K562 (cell line): ENCODE measurements around the gene JAKMIP1. TPM values are rescaled to one million over a fixed set of nuclear protein-coding genes. Genes with fewer than 3 reads are reported as not detected.

Source experiments
- ATAC-seq: fragments of 200-7000 bp; cut with Tn5 transposase; 3 replicates; pipeline ENCODE4 v1.9.1; 2020; ENCODE audit warnings: moderate library complexity
- BruUV-seq: library from RNA; stranded (reverse); fragments of 400-500 nt; replicated peaks from 2 replicates; lab custom pipeline; 2021; lab: Mats Ljungman, UMichigan
- CTCF ChIA-PET: fragments of 300-600 bp; formaldehyde crosslinking; extraction: SDS; loops from one replicate; lab custom pipeline; 2021; ENCODE audit warnings: low intra/inter-chr PET ratio; lab: Yijun Ruan, JAX
- POLR2A ChIA-PET: fragments of 300-600, 350-650 bp; sonication (Branson Sonifier 250); formaldehyde crosslinking; extraction: SDS; loops from one replicate; lab custom pipeline; 2021; ENCODE audit warnings: antibody characterized with exemption, inconsistent platforms; lab: Yijun Ruan, JAX
- DNase-seq, 4 experiments: peaks; one replicate each; pipeline versions ENCODE4 v3.0.0 to v3.0.0-alpha.2; 2011 to 2018; ENCODE audit warnings: low spot score in 3 of 4, mixed read lengths in 3 of 4; ENCODE audit errors: extremely low read depth in 1 of 4
- FAIRE-seq: peaks from 2 replicates; lab custom pipeline; 2011; peaks lifted over from hg19 to GRCh38; lab: Jason Lieb, UNC
- H2AFZ ChIP-seq: 2 replicates; pipeline ENCODE4 v1.6.0; 2011; ENCODE audit warnings: low read depth, low read length, control low read depth, inconsistent platforms
- H3K27ac ChIP-seq: fragments of 200-600 bp; 3 replicates; pipeline ENCODE4 v1.8.0; 2011; ENCODE audit warnings: low read depth, mild to moderate bottlenecking, control low read depth, inconsistent platforms, low read length, moderate library complexity, mixed read lengths; ENCODE audit errors: extremely low read depth
- H3K27me3 ChIP-seq, 2 experiments: fragments of 300-600 bp in 1 of 2; 2 replicates in 1 of 2; 3 replicates in 1 of 2; pipeline versions ENCODE4 v1.6.0 to v1.8.0; 2011; ENCODE audit warnings: inconsistent platforms in 2 of 2, low read length in 2 of 2, mild to moderate bottlenecking in 1 of 2, mixed read lengths in 1 of 2, moderate library complexity in 1 of 2; ENCODE audit not compliant: control insufficient read depth in 2 of 2, insufficient read depth in 2 of 2
- H3K36me3 ChIP-seq: fragments of 300-600 bp; 3 replicates; pipeline ENCODE4 v1.8.0; 2011; ENCODE audit warnings: mild to moderate bottlenecking, low read length, inconsistent platforms; ENCODE audit not compliant: control insufficient read depth, insufficient read depth
- H3K4me1 ChIP-seq, 2 experiments: fragments of 200-600 bp in 1 of 2; replicated peaks in 1 of 2; 2 replicates in 1 of 2; 3 replicates in 1 of 2; pipeline versions ENCODE4 v1.5.1 to v1.8.0; 2011; ENCODE audit warnings: inconsistent platforms in 2 of 2, low read length in 2 of 2, mild to moderate bottlenecking in 1 of 2, mixed read lengths in 1 of 2, moderate library complexity in 1 of 2; ENCODE audit not compliant: control insufficient read depth in 2 of 2, insufficient read depth in 2 of 2
- H3K4me2 ChIP-seq: 2 replicates; pipeline ENCODE4 v1.6.1; 2011; ENCODE audit warnings: low read length, control low read depth, inconsistent platforms, mixed read lengths; ENCODE audit not compliant: insufficient read depth
- H3K4me3 ChIP-seq: fragments of 200-600 bp; sonication (generic), shearing (Covaris generic); 2 replicates; pipeline ENCODE4 v1.5.1; 2016; ENCODE audit warnings: control low read depth, inconsistent platforms
- H3K79me2 ChIP-seq: fragments of 200-600 bp; 3 replicates; pipeline ENCODE4 v1.8.0; 2011; ENCODE audit warnings: low read length, inconsistent platforms; ENCODE audit not compliant: control insufficient read depth, insufficient read depth
- H3K9ac ChIP-seq, 2 experiments: 2 replicates each; pipeline versions ENCODE4 v1.6.0 to v1.6.1; 2011; ENCODE audit warnings: low read depth in 2 of 2, low read length in 2 of 2, control low read depth in 1 of 2, inconsistent platforms in 1 of 2, mild to moderate bottlenecking in 1 of 2, mixed read lengths in 1 of 2; ENCODE audit not compliant: insufficient read depth in 1 of 2
- H3K9me1 ChIP-seq: one replicate; pipeline ENCODE4 v1.6.0; 2011; ENCODE audit warnings: inconsistent platforms, mild to moderate bottlenecking, low read length, moderate library complexity; ENCODE audit not compliant: control insufficient read depth, insufficient read depth
- H3K9me3 ChIP-seq: replicated peaks from 2 replicates; pipeline ENCODE4 v1.5.1; 2011; ENCODE audit warnings: low read depth, low read length, inconsistent platforms; ENCODE audit not compliant: control insufficient read depth, insufficient read depth
- H4K20me1 ChIP-seq: replicated peaks from 2 replicates; pipeline ENCODE4 v1.6.1; 2011; ENCODE audit warnings: low read length, inconsistent platforms, mixed read lengths; ENCODE audit not compliant: control insufficient read depth, insufficient read depth
- FOXK2 ChIP-seq, 2 experiments: fragments of 450-650 bp; IDR thresholded peaks in 1 of 2; conservative IDR thresholded peaks in 1 of 2; 2 replicates each; pipeline ENCODE4 v1.6.1; 2016; ENCODE audit warnings: low read depth in 2 of 2, mild to moderate bottlenecking in 1 of 2
- GABPB1 ChIP-seq: sonication (generic); formaldehyde crosslinking; IDR thresholded peaks from 2 replicates; pipeline ENCODE4 v1.8.0; 2022; ENCODE audit warnings: mild to moderate bottlenecking, missing genetic modification reagents
- PRMT5 ChIP-seq: sonication (generic); formaldehyde crosslinking; IDR thresholded peaks from 2 replicates; pipeline ENCODE4 v1.5.0; 2020; ENCODE audit warnings: missing genetic modification reagents
- WHSC1 ChIP-seq: IDR thresholded peaks from one replicate; pipeline ENCODE4 v1.6.1; 2012; ENCODE audit warnings: low read length, control low read depth, inconsistent platforms
- ZNF347 ChIP-seq: fragments of 450-650 bp; formaldehyde crosslinking; IDR thresholded peaks from 2 replicates; pipeline ENCODE4 v1.4.0; 2020; ENCODE audit warnings: low read depth, mild to moderate bottlenecking, moderate library complexity
- ZNF354B ChIP-seq: fragments of 250-450 bp; sonication (Bioruptor Pico); IDR thresholded peaks from 2 replicates; pipeline ENCODE4 v1.4.0; 2020
- WGBS: fragments of 100-300 bp; shearing (Covaris generic); methylation state at CpG from one replicate; pipeline ENCODE4 v1.1.6; 2016; ENCODE audit warnings: low coverage, mixed read lengths; ENCODE audit not compliant: insufficient coverage; ENCODE audit errors: missing lambda C conversion rate; 5-methylcytosine and 5-hydroxymethylcytosine counted together
- in situ Hi-C: fragments of 300-500 bp; cut with MboI; formaldehyde crosslinking; loops from 4 replicates; pipeline ENCODE4 v1.15.0; 2018; ENCODE audit warnings: inconsistent platforms, mixed read lengths
- intact Hi-C: fragments of 100-400 bp; cut with micrococcal nuclease; formaldehyde crosslinking; loops from 2 replicates; pipeline ENCODE4 v1.14.2; 2022
- polyA plus RNA-seq, 8 experiments: library from polyadenylated mRNA; depleted of rRNA in 4 of 8; stranded (reverse) in 5 of 8; unstranded in 3 of 8; fragments of >200 nt; fragmentation: Nextera tagmentation in 2 of 8; fragmentation: Illumina TruSeq in 1 of 8; extraction: Ambion mirVana in 2 of 8; extraction: Trizol in 1 of 8; gene quantifications; 2 replicates each; pipeline versions ENCODE4 v1.2.1 to v1.2.3, GENCODE V29; 2011 to 2014; ENCODE audit warnings: inconsistent platforms in 1 of 8, missing spikeins in 1 of 8
- total RNA-seq, 7 experiments: library from RNA; depleted of rRNA in 6 of 7; stranded (reverse); fragments of >200 nt in 6 of 7; fragmentation: Illumina TruSeq in 2 of 7; extraction: Trizol in 2 of 7; gene quantifications; 2 replicates each; pipeline versions ENCODE4 v1.2.1 to v1.2.3, GENCODE V29; 2011 to 2021; ENCODE audit warnings: low replicate concordance in 1 of 7
- TF ChIP-seq, protein P1 (sequence below): sonication (generic); formaldehyde crosslinking; IDR thresholded peaks from 2 replicates; pipeline ENCODE4 v1.5.0; 2020; ENCODE audit warnings: missing genetic modification reagents
- TF ChIP-seq, protein P2 (sequence below): fragments of 250-450 bp; sonication (Bioruptor Pico); IDR thresholded peaks from 2 replicates; pipeline ENCODE4 v1.5.1; 2021; ENCODE audit warnings: mild to moderate bottlenecking
- TF ChIP-seq, protein P3 (sequence below), 2 experiments: fragments of 450-650 bp in 1 of 2; IDR thresholded peaks; 2 replicates each; pipeline ENCODE4 v1.6.1; 2011 to 2017; ENCODE audit warnings: low read depth in 2 of 2, antibody characterized with exemption in 1 of 2, borderline replicate concordance in 1 of 2, low read length in 1 of 2, mild to moderate bottlenecking in 1 of 2, mixed read lengths in 1 of 2; ENCODE audit not compliant: control insufficient read depth in 1 of 2
- TF ChIP-seq, protein P4 (sequence below): fragments of 150-350 bp; IDR thresholded peaks from 2 replicates; pipeline ENCODE4 v1.6.1; 2014; ENCODE audit warnings: low read depth, mild to moderate bottlenecking, low read length, borderline replicate concordance

The JAKMIP1 gene
- total and polyA plus RNA-seq, 9 of the 15 experiments (the other 6 are each of a cell fraction or from before 2014, with no cell fraction given) = not detected

DNA sequence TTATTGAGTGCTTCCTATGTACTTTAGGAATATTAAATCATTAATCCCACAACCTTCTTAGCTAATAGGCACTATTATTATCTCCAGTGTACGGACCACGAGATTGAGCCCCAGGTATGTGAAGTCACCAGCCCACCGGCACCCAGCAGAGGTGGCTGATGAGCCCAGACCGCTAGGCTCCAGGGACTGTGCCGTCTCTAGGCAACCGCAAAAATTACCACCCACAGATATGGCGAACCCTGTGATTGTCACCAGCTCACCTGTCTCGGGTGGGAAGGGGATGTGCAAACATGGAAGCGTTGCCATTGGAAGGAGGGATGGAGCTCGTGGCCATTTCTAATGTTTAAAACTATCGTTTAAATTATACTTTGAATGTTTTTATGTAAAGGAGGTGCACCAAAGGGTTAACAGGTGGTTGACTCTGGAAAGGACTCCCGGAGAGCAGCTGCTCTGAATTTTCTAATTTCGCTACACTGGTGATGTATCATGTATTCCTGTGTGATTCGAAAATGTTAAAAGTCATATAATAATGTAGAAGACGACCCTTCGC, 21.0 kb upstream of the JAKMIP1 start:
- no peak overlapping the region for H2AFZ ChIP-seq
- 6% methylated on average over 16 of the region's 16 CpGs for WGBS
- ChIA-PET CTCF (no interaction called here), POLR2A (interaction anchor here (0.8 kb wide), 1 partner anchor 12 kb away, joined by 3 read pairs; no protein-coding TSS in a partner anchor)
- no peak overlapping the region for H3K9ac ChIP-seq
- H3K9me3 ChIP-seq = no peaks in the 10 kb centered on the region
- intact Hi-C loops = no loop called here
- no peaks in the 10 kb centered on the region for H3K36me3 ChIP-seq
- H3K4me3 ChIP-seq = no peak overlapping the region
- H3K4me2 ChIP-seq = no peak overlapping the region
- in situ Hi-C loops = no loop called here
- DNase-seq (no peak), FAIRE-seq (no peak), ATAC-seq (no peak)
- H3K79me2 ChIP-seq = no peaks in the 10 kb centered on the region
- no peaks in the 10 kb centered on the region for H4K20me1 ChIP-seq
- peaks cover 0 to 3% of the 10 kb centered on the region in 2 experiments; a peak in 1 of 5 replicates for H3K4me1 ChIP-seq
- H3K9me1 ChIP-seq = no peaks in the 10 kb centered on the region
- BruUV-seq = no TSS peak
- H3K27ac ChIP-seq = no peak overlapping the region
- H3K27me3 ChIP-seq = no peaks in the 10 kb centered on the region
- no peak for TF ChIP-seq ZNF347
- TF ChIP-seq ZNF354B (CRISPR knock-in tag) = no peak
- no peak for TF ChIP-seq WHSC1
- no peak for TF ChIP-seq PRMT5 (CRISPR knock-in tag)
- TF ChIP-seq, protein P1, sequence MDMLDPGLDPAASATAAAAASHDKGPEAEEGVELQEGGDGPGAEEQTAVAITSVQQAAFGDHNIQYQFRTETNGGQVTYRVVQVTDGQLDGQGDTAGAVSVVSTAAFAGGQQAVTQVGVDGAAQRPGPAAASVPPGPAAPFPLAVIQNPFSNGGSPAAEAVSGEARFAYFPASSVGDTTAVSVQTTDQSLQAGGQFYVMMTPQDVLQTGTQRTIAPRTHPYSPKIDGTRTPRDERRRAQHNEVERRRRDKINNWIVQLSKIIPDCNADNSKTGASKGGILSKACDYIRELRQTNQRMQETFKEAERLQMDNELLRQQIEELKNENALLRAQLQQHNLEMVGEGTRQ (CRISPR knock-in tag) = no peak
- TF ChIP-seq, protein P2, sequence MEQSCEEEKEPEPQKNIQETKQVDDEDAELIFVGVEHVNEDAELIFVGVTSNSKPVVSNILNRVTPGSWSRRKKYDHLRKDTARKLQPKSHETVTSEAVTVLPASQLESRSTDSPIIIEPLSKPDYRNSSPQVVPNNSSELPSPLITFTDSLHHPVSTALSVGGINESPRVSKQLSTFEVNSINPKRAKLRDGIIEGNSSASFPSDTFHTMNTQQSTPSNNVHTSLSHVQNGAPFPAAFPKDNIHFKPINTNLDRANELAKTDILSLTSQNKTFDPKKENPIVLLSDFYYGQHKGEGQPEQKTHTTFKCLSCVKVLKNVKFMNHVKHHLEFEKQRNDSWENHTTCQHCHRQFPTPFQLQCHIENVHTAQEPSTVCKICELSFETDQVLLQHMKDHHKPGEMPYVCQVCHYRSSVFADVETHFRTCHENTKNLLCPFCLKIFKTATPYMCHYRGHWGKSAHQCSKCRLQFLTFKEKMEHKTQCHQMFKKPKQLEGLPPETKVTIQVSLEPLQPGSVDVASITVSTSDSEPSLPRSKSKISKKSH (CRISPR knock-in tag) = no peak
- TF ChIP-seq GABPB1 (CRISPR knock-in tag) = no peak
- TF ChIP-seq, protein P3, sequence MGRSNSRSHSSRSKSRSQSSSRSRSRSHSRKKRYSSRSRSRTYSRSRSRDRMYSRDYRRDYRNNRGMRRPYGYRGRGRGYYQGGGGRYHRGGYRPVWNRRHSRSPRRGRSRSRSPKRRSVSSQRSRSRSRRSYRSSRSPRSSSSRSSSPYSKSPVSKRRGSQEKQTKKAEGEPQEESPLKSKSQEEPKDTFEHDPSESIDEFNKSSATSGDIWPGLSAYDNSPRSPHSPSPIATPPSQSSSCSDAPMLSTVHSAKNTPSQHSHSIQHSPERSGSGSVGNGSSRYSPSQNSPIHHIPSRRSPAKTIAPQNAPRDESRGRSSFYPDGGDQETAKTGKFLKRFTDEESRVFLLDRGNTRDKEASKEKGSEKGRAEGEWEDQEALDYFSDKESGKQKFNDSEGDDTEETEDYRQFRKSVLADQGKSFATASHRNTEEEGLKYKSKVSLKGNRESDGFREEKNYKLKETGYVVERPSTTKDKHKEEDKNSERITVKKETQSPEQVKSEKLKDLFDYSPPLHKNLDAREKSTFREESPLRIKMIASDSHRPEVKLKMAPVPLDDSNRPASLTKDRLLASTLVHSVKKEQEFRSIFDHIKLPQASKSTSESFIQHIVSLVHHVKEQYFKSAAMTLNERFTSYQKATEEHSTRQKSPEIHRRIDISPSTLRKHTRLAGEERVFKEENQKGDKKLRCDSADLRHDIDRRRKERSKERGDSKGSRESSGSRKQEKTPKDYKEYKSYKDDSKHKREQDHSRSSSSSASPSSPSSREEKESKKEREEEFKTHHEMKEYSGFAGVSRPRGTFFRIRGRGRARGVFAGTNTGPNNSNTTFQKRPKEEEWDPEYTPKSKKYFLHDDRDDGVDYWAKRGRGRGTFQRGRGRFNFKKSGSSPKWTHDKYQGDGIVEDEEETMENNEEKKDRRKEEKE (IDR thresholded peaks at IDR 0.05; ENCODE audit: borderline replicate concordance in 1 of 2, control insufficient read depth in 1 of 2, low read depth in 2 of 2, low read length in 1 of 2) = no peak
- no peak for TF ChIP-seq FOXK2 (conservative IDR thresholded peaks at IDR 0.05 in 1 of 2, IDR thresholded peaks at IDR 0.05 in 1 of 2; ENCODE audit: low read depth in 2 of 2)
- TF ChIP-seq, protein P4, sequence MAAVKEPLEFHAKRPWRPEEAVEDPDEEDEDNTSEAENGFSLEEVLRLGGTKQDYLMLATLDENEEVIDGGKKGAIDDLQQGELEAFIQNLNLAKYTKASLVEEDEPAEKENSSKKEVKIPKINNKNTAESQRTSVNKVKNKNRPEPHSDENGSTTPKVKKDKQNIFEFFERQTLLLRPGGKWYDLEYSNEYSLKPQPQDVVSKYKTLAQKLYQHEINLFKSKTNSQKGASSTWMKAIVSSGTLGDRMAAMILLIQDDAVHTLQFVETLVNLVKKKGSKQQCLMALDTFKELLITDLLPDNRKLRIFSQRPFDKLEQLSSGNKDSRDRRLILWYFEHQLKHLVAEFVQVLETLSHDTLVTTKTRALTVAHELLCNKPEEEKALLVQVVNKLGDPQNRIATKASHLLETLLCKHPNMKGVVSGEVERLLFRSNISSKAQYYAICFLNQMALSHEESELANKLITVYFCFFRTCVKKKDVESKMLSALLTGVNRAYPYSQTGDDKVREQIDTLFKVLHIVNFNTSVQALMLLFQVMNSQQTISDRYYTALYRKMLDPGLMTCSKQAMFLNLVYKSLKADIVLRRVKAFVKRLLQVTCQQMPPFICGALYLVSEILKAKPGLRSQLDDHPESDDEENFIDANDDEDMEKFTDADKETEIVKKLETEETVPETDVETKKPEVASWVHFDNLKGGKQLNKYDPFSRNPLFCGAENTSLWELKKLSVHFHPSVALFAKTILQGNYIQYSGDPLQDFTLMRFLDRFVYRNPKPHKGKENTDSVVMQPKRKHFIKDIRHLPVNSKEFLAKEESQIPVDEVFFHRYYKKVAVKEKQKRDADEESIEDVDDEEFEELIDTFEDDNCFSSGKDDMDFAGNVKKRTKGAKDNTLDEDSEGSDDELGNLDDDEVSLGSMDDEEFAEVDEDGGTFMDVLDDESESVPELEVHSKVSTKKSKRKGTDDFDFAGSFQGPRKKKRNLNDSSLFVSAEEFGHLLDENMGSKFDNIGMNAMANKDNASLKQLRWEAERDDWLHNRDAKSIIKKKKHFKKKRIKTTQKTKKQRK = no peak
